Measurements from ENCODE around the gene SYMPK.

DNA sequence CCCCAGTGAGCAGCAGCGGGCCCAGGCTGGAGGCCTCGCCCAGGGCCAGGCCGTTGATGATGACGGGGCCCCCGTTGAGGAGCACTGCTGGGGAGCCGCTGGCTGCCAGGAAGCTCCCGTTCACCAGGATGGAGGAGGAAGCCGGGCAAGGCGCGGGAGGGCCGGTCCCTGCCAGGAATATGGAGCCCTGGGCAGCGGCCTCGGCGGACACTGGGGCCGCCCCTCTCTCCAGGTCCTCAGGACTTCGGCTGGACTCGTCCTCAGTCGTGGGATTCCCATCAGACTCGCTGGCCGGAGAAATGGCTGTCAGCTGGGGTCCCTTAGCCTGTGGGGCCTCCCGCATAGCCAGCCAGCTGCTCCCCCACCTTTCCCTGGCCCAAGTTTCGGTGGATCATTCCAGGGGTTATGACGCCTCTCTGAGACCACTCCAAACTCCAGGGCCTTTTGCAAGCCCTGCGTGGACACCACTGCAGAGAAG, 96.0 kb downstream of the SYMPK start:
- no peak for TF ChIP-seq EZH2 (IDR thresholded peaks at IDR 0.05; ENCODE audit: insufficient read depth, low read length)
- TF ChIP-seq, protein P1, sequence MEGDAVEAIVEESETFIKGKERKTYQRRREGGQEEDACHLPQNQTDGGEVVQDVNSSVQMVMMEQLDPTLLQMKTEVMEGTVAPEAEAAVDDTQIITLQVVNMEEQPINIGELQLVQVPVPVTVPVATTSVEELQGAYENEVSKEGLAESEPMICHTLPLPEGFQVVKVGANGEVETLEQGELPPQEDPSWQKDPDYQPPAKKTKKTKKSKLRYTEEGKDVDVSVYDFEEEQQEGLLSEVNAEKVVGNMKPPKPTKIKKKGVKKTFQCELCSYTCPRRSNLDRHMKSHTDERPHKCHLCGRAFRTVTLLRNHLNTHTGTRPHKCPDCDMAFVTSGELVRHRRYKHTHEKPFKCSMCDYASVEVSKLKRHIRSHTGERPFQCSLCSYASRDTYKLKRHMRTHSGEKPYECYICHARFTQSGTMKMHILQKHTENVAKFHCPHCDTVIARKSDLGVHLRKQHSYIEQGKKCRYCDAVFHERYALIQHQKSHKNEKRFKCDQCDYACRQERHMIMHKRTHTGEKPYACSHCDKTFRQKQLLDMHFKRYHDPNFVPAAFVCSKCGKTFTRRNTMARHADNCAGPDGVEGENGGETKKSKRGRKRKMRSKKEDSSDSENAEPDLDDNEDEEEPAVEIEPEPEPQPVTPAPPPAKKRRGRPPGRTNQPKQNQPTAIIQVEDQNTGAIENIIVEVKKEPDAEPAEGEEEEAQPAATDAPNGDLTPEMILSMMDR (IDR thresholded peaks at IDR 0.05; ENCODE audit: insufficient read depth, low read depth, low read length) = no peak
